ENCODE data around the gene STOM.

STOM gene

GRCh38 chr9:121289026-121289771, 80.9 kb downstream of the STOM start:
- no peaks in the 10 kb centered on the region for H3K79me2 ChIP-seq (ENCODE audit: insufficient read depth, low read length)
- H3K9me2 ChIP-seq (ENCODE audit: low read depth, low read length): no peaks in the 10 kb centered on the region
- peaks cover 20% of the 10 kb centered on the region for H3K4me1 ChIP-seq (ENCODE audit: insufficient read depth, low read length, severe bottlenecking)
- peak overlapping the region; percentile 43 for H3K4me2 ChIP-seq (ENCODE audit: low read length)
- peak overlapping the region; percentile 4 for H3K4me3 ChIP-seq (ENCODE audit: low read depth, low read length, poor library complexity, severe bottlenecking)
- no peaks in the 10 kb centered on the region for H3K27me3 ChIP-seq (ENCODE audit: insufficient read depth, low read length)
- H3K36me3 ChIP-seq (ENCODE audit: insufficient read depth, low read length): no peaks in the 10 kb centered on the region
- H2AFZ ChIP-seq (ENCODE audit: low read length): peak overlapping the region; percentile 36
- peak overlapping the region; percentile 61 for H3K27ac ChIP-seq (ENCODE audit: low read depth, low read length, poor library complexity, severe bottlenecking)
- TF ChIP-seq EZH2 (IDR thresholded peaks at IDR 0.05; ENCODE audit: borderline replicate concordance, low read length) (no peak), CTCF (IDR thresholded peaks at IDR 0.05; ENCODE audit: low read length) (no peak)
- no peaks in the 10 kb centered on the region for H3K9me3 ChIP-seq (ENCODE audit: low read length)
- H3F3A ChIP-seq (ENCODE audit: insufficient read depth, low read length): no peaks in the 10 kb centered on the region
- H3K9ac ChIP-seq (ENCODE audit: low read length): peak overlapping the region; percentile 25; the same call in 1 of the 2 replicates
- H4K20me1 ChIP-seq (ENCODE audit: insufficient read depth, low read length): no peaks in the 10 kb centered on the region
